ENCODE data around the gene IRAK2.
"Not testable (repeated sequence)": the region's sequence is repeated elsewhere in the genome, so short reads cannot be mapped to it uniquely, and the experiment has no call there.

Gene IRAK2

GRCh38 chr3:10169000-10169496, 4.3 kb downstream of the IRAK2 start:
- POLR2A ChIA-PET, result no interaction called here
- DNase-seq (ENCODE audit: extremely low spot score), result no peak
- TF ChIP-seq CTCF (IDR thresholded peaks at IDR 0.05; ENCODE audit: control extremely low read depth, extremely low read depth, low read depth, missing control alignments), result no peak
- CTCF ChIA-PET, result no interaction called here

- no peak for DNase-seq (ENCODE audit: extremely low spot score)
- TF ChIP-seq CTCF (IDR thresholded peaks at IDR 0.05; ENCODE audit: control extremely low read depth, extremely low read depth, low read depth, missing control alignments), result no peak
- POLR2A ChIA-PET, result no interaction called here
- CTCF ChIA-PET, result interaction anchor here (0.8 to 2.9 kb wide), 5 partner anchors 11 to 180 kb away, joined by 3 to 8 read pairs (median 3); no protein-coding TSS in a partner anchor
Measured at GRCh38 chr3:10170915-10171478, 6.3 kb downstream of the IRAK2 start.

GRCh38 chr3:10173095-10173925, 8.6 kb downstream of the IRAK2 start:
- CTCF ChIA-PET, result interaction anchor here (0.8 to 2.9 kb wide), 6 partner anchors 8 to 44 kb away, joined by 3 to 15 read pairs (median 4); partner anchors contain the start of gene IRAK2
- DNase-seq (ENCODE audit: extremely low spot score), result no peak
- POLR2A ChIA-PET, result interaction anchor here (1.2 kb wide), 1 partner anchor 18 kb away, joined by 7 read pairs; no protein-coding TSS in a partner anchor
- no peak for TF ChIP-seq CTCF (IDR thresholded peaks at IDR 0.05; ENCODE audit: control extremely low read depth, extremely low read depth, low read depth, missing control alignments)

GRCh38 chr3:10173926-10174435, 9.3 kb downstream of the IRAK2 start:
- POLR2A ChIA-PET, result interaction anchor here (1.2 kb wide), 1 partner anchor 18 kb away, joined by 7 read pairs; no protein-coding TSS in a partner anchor
- peak; percentile 53 for DNase-seq (ENCODE audit: extremely low spot score)
- CTCF ChIA-PET, result interaction anchor here (0.8 to 2.8 kb wide), 6 partner anchors 9 to 45 kb away, joined by 3 to 15 read pairs (median 3); partner anchors contain the start of gene IRAK2
- TF ChIP-seq CTCF (IDR thresholded peaks at IDR 0.05; ENCODE audit: control extremely low read depth, extremely low read depth, low read depth, missing control alignments), result no peak

GRCh38 chr3:10175334-10175733, 10.6 kb downstream of the IRAK2 start:
- ChIA-PET CTCF (interaction anchor here (0.7 to 1.2 kb wide), 2 partner anchors 13 to 17 kb away, joined by 3 read pairs; no protein-coding TSS in a partner anchor), POLR2A (interaction anchor here (0.6 to 0.7 kb wide), 3 partner anchors 16 to 123 kb away, joined by 3 read pairs; no protein-coding TSS in a partner anchor)
- not testable (repeated sequence) for DNase-seq (ENCODE audit: extremely low spot score)

- POLR2A ChIA-PET; DNase-seq (ENCODE audit: extremely low spot score): not testable (repeated sequence)
- CTCF ChIA-PET, result interaction anchor here (0.7 to 1.3 kb wide), 4 partner anchors 12 to 144 kb away, joined by 3 read pairs; partner anchors contain the start of gene SEC13
Measured at GRCh38 chr3:10176150-10176549, 11.4 kb downstream of the IRAK2 start.

- TF ChIP-seq CTCF (IDR thresholded peaks at IDR 0.05; ENCODE audit: control extremely low read depth, extremely low read depth, low read depth, missing control alignments), result no peak
- ChIA-PET CTCF (interaction anchor here (0.9 to 2.4 kb wide), 7 partner anchors 9 to 42 kb away, joined by 3 to 8 read pairs (median 3); no protein-coding TSS in a partner anchor), POLR2A (interaction anchor here (0.5 to 0.8 kb wide), 2 partner anchors 36 to 48 kb away, joined by 3 read pairs; no protein-coding TSS in a partner anchor)
- DNase-seq (ENCODE audit: extremely low spot score), result no peak
Measured at GRCh38 chr3:10177737-10178136, 13.0 kb downstream of the IRAK2 start.
